HepG2 (cell line): ENCODE data around the gene PRRT1. TPM values are rescaled to one million over a fixed set of nuclear protein-coding genes. Genes with fewer than 3 reads are reported as not detected.
A peak's percentile ranks its signal among the peaks of the same experiment; 100 is the strongest.

Experiments used
- ATF7 ChIP-seq, 2 experiments: fragments of 450-650 bp in 1 of 2; sonication (generic) in 1 of 2; formaldehyde crosslinking in 1 of 2; IDR thresholded peaks; 2 replicates each; pipeline versions ENCODE4 v1.4.0 to v1.6.1; 2016 to 2020; ENCODE audit warnings: antibody characterized with exemption in 1 of 2, mild to moderate bottlenecking in 1 of 2, missing genetic modification reagents in 1 of 2
- ATF7-NPFF ChIP-seq: sonication (generic); formaldehyde crosslinking; IDR thresholded peaks from 2 replicates; pipeline ENCODE4 v1.8.1; 2023; ENCODE audit warnings: mild to moderate bottlenecking, low read depth, missing genetic modification reagents, moderate library complexity
- ELF4 ChIP-seq: sonication (generic); formaldehyde crosslinking; IDR thresholded peaks from 2 replicates; pipeline ENCODE4 v1.5.0; 2020; ENCODE audit warnings: missing genetic modification reagents, mild to moderate bottlenecking, moderate library complexity, borderline replicate concordance
- FOSL2 ChIP-seq: sonication (generic); formaldehyde crosslinking; IDR thresholded peaks from 2 replicates; pipeline ENCODE4 v1.4.0; 2020; ENCODE audit warnings: missing genetic modification reagents
- HCFC1 ChIP-seq: fragments of 150-350 bp; IDR thresholded peaks from 2 replicates; pipeline ENCODE4 v1.6.1; 2014; ENCODE audit warnings: low read depth, low read length
- KDM5A ChIP-seq: fragments of 200-600 bp; sonication (generic); IDR thresholded peaks from 2 replicates; pipeline ENCODE4 v1.7.0; 2018; ENCODE audit warnings: antibody characterized with exemption, mild to moderate bottlenecking, low read length, borderline replicate concordance
- MBNL3 ChIP-seq: fragments of 250-450 bp; sonication (Bioruptor Pico); conservative IDR thresholded peaks from 2 replicates; pipeline ENCODE4 v1.8.0; 2022; ENCODE audit warnings: mild to moderate bottlenecking, inconsistent platforms
- NKX3-1 ChIP-seq: sonication (generic); formaldehyde crosslinking; IDR thresholded peaks from 2 replicates; pipeline ENCODE4 v1.5.0; 2020; ENCODE audit warnings: missing genetic modification reagents
- PCBP2 ChIP-seq: fragments of 200-400 bp; formaldehyde crosslinking; optimal IDR thresholded peaks from 2 replicates; pipeline ENCODE3; 2018; ENCODE audit warnings: low read length, low read depth; ENCODE audit not compliant: poor library complexity, severe bottlenecking
- RFX1 ChIP-seq: fragments of 450-650 bp; IDR thresholded peaks from 2 replicates; pipeline ENCODE4 v1.6.1; 2017
- SMARCE1 ChIP-seq: fragments of 450-650 bp; IDR thresholded peaks from 2 replicates; pipeline ENCODE4 v1.6.1; 2017; ENCODE audit warnings: borderline replicate concordance
- TARDBP ChIP-seq: sonication (generic); formaldehyde crosslinking; IDR thresholded peaks from 2 replicates; pipeline ENCODE4 v1.8.0; 2022; ENCODE audit warnings: mild to moderate bottlenecking, missing genetic modification reagents
- ZFP36L2 ChIP-seq: sonication (generic); formaldehyde crosslinking; IDR thresholded peaks from 2 replicates; pipeline ENCODE4 v1.4.0; 2020; ENCODE audit warnings: missing genetic modification reagents
- ZNF335 ChIP-seq: sonication (generic); formaldehyde crosslinking; IDR thresholded peaks from 2 replicates; pipeline ENCODE4 v1.4.0; 2020; ENCODE audit warnings: missing genetic modification reagents
- polyA plus RNA-seq, 8 experiments: library from polyadenylated mRNA; depleted of rRNA in 3 of 8; stranded (reverse) in 7 of 8; unstranded in 1 of 8; fragments of >200 nt; fragmentation: Illumina TruSeq in 4 of 8; extraction: Trizol in 4 of 8; gene quantifications; 2 replicates each; pipeline versions ENCODE4 v1.2.1 to v1.2.3, GENCODE V29; 2011 to 2016; ENCODE audit warnings: low read depth in 4 of 8, missing spikeins in 1 of 8, mixed read lengths in 1 of 8; ENCODE audit not compliant: insufficient read depth in 1 of 8
- total RNA-seq, 5 experiments: library from RNA; depleted of rRNA; stranded (reverse); fragments of >200 nt; fragmentation: Illumina TruSeq; extraction: Trizol; gene quantifications; 2 replicates each; pipeline ENCODE4 v1.2.3, GENCODE V29; 2016; ENCODE audit warnings: low read depth in 1 of 5
- TF ChIP-seq, protein P1 (sequence below): sonication (generic); formaldehyde crosslinking; IDR thresholded peaks from 2 replicates; pipeline ENCODE4 v1.8.0; 2022; ENCODE audit warnings: missing genetic modification reagents, mild to moderate bottlenecking, borderline replicate concordance
- TF ChIP-seq, protein P2 (sequence below): sonication (generic); formaldehyde crosslinking; IDR thresholded peaks from 2 replicates; pipeline ENCODE4 v1.4.0; 2020; ENCODE audit warnings: missing genetic modification reagents
- TF ChIP-seq, protein P3 (sequence below): sonication (generic); formaldehyde crosslinking; IDR thresholded peaks from 2 replicates; pipeline ENCODE4 v1.4.0; 2020; ENCODE audit warnings: missing genetic modification reagents, borderline replicate concordance
- TF ChIP-seq, protein P4 (sequence below): sonication (generic); formaldehyde crosslinking; IDR thresholded peaks from 2 replicates; pipeline ENCODE4 v1.4.0; 2020; ENCODE audit warnings: missing genetic modification reagents
- TF ChIP-seq, protein P5 (sequence below): sonication (generic); formaldehyde crosslinking; IDR thresholded peaks from 2 replicates; pipeline ENCODE4 v1.5.0; 2020; ENCODE audit warnings: missing genetic modification reagents

PRRT1 gene
- total and polyA plus RNA-seq, 2 of the 13 experiments (the other 11 are each of a cell fraction or from before 2014, with no cell fraction given), result 0.64 to 1.4 TPM

DNA sequence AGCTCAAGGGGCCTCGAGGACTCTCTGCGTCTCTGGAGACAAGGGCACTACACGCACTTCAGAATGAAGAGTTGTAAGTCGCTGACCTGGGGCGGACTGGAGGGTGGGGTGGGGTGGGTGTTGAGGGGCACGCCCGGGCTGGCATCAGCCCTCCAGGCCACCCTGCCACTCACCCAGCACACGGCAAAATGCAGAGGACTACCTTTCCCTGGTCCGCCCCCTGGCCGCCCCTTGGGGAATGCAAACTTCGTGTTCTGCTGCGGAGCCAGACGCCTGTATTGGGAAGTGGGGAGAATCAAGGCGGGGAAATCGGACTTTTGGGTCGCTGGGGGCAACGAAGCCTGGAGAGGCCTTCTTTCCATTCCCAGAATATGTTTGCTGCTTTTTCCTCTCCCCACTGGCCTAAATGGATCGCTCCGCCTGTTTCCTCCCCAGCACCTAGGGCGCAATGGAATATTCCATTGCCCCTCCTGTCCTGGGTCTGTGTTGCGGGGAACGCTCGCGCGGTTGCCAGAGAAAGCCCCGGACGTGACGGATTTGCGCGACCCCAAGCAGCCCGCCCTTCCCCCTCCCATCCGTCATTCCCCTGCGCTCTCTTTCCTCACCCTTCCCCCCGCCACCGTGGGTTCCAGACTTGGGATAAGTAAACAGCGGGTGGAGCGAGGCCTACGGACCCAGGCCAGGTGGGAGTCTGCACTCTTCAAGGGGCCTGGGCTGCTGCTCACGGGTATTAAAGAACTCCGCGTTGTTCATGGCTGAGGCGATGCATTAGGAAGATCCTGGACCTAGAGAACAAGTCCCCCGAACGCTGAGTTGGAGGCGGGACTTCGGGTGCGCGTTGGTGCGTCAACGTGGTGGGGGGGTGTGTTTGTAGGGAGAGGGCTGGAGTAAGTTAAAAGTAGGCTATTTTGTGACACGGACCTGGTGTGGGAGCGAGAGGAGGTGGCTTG lies 2.1 kb upstream of the PRRT1 start, which contains the start of gene PPT2 (continued):
- TF ChIP-seq, protein P1, sequence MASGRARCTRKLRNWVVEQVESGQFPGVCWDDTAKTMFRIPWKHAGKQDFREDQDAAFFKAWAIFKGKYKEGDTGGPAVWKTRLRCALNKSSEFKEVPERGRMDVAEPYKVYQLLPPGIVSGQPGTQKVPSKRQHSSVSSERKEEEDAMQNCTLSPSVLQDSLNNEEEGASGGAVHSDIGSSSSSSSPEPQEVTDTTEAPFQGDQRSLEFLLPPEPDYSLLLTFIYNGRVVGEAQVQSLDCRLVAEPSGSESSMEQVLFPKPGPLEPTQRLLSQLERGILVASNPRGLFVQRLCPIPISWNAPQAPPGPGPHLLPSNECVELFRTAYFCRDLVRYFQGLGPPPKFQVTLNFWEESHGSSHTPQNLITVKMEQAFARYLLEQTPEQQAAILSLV (CRISPR knock-in tag), result no peak; the same call in 1 of the 2 replicates
- peak; percentile 12 for TF ChIP-seq PCBP2
- peak; percentile 64; the same call in 1 of the 2 replicates for TF ChIP-seq ELF4 (CRISPR knock-in tag)
- peak; percentile 93 for TF ChIP-seq ZNF335
- peak; percentile 48; the same call in 1 of the 2 replicates for TF ChIP-seq NKX3-1 (CRISPR knock-in tag)
- no peak; the same call in 1 of the 2 replicates for TF ChIP-seq ATF7-NPFF (CRISPR knock-in tag)
- no peak; the same call in 1 of the 2 replicates for TF ChIP-seq ZFP36L2 (CRISPR knock-in tag)
- TF ChIP-seq RFX1, result peak; percentile 70
- TF ChIP-seq ATF7 (IDR thresholded peaks at IDR 0.05), result peak; percentile 46; the same call in 1 of the 2 replicates
- TF ChIP-seq ATF7 (CRISPR knock-in tag; IDR thresholded peaks at IDR 0.05), result peak; percentile 81
- TF ChIP-seq, protein P2, sequence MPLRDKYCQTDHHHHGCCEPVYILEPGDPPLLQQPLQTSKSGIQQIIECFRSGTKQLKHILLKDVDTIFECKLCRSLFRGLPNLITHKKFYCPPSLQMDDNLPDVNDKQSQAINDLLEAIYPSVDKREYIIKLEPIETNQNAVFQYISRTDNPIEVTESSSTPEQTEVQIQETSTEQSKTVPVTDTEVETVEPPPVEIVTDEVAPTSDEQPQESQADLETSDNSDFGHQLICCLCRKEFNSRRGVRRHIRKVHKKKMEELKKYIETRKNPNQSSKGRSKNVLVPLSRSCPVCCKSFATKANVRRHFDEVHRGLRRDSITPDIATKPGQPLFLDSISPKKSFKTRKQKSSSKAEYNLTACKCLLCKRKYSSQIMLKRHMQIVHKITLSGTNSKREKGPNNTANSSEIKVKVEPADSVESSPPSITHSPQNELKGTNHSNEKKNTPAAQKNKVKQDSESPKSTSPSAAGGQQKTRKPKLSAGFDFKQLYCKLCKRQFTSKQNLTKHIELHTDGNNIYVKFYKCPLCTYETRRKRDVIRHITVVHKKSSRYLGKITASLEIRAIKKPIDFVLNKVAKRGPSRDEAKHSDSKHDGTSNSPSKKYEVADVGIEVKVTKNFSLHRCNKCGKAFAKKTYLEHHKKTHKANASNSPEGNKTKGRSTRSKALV (CRISPR knock-in tag), result peak; percentile 92
- peak; percentile 57 for TF ChIP-seq HCFC1
- no peak for TF ChIP-seq SMARCE1
- TF ChIP-seq, protein P3, sequence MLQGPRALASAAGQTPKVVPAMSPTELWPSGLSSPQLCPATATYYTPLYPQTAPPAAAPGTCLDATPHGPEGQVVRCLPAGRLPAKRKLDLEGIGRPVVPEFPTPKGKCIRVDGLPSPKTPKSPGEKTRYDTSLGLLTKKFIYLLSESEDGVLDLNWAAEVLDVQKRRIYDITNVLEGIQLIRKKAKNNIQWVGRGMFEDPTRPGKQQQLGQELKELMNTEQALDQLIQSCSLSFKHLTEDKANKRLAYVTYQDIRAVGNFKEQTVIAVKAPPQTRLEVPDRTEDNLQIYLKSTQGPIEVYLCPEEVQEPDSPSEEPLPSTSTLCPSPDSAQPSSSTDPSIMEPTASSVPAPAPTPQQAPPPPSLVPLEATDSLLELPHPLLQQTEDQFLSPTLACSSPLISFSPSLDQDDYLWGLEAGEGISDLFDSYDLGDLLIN (CRISPR knock-in tag), result peak; percentile 70; the same call in 1 of the 2 replicates
- no peak; the same call in 1 of the 2 replicates for TF ChIP-seq FOSL2 (CRISPR knock-in tag)
- TF ChIP-seq MBNL3 (CRISPR knock-in tag), result no peak
- peak; percentile 92; the same call in 1 of the 2 replicates for TF ChIP-seq KDM5A
- peak; percentile 44; the same call in 1 of the 2 replicates for TF ChIP-seq TARDBP
- TF ChIP-seq, protein P4, sequence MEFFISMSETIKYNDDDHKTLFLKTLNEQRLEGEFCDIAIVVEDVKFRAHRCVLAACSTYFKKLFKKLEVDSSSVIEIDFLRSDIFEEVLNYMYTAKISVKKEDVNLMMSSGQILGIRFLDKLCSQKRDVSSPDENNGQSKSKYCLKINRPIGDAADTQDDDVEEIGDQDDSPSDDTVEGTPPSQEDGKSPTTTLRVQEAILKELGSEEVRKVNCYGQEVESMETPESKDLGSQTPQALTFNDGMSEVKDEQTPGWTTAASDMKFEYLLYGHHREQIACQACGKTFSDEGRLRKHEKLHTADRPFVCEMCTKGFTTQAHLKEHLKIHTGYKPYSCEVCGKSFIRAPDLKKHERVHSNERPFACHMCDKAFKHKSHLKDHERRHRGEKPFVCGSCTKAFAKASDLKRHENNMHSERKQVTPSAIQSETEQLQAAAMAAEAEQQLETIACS, result 0 out of 2 replicates have a peak, but pooled peaks have one; percentile 17
- TF ChIP-seq, protein P5, sequence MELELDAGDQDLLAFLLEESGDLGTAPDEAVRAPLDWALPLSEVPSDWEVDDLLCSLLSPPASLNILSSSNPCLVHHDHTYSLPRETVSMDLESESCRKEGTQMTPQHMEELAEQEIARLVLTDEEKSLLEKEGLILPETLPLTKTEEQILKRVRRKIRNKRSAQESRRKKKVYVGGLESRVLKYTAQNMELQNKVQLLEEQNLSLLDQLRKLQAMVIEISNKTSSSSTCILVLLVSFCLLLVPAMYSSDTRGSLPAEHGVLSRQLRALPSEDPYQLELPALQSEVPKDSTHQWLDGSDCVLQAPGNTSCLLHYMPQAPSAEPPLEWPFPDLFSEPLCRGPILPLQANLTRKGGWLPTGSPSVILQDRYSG, result no peak
